Smooth muscle cell (in vitro differentiated cells): ENCODE measurements around the gene GUCY2D. TPM values are rescaled to one million over a fixed set of nuclear protein-coding genes. Genes with fewer than 3 reads are reported as not detected.

Source experiments
- DNase-seq: peaks from one replicate; lab custom pipeline; 2025; ENCODE audit not compliant: unreplicated experiment; lab: John Stamatoyannopoulos, UW
- H2AFZ ChIP-seq: fragments of 200-600 bp; sonication (generic); 2 replicates; pipeline ENCODE4 v1.6.0; 2016; ENCODE audit warnings: antibody characterized with exemption, low read depth, mild to moderate bottlenecking
- H3F3A ChIP-seq: fragments of 200-600 bp; sonication (generic); 2 replicates; pipeline ENCODE4 v1.6.0; 2017; ENCODE audit warnings: antibody characterized with exemption, low read depth
- H3K27ac ChIP-seq: fragments of 200-600 bp; sonication (generic); 2 replicates; pipeline ENCODE4 v1.5.1; 2016; ENCODE audit warnings: low read depth, mild to moderate bottlenecking
- H3K27me3 ChIP-seq: fragments of 200-600 bp; sonication (generic); 2 replicates; pipeline ENCODE4 v1.6.1; 2016; ENCODE audit warnings: low read depth, mild to moderate bottlenecking
- H3K36me3 ChIP-seq: fragments of 200-600 bp; sonication (generic); 2 replicates; pipeline ENCODE4 v1.5.1; 2016; ENCODE audit warnings: low read depth
- H3K4me1 ChIP-seq: fragments of 200-600 bp; sonication (generic); 2 replicates; pipeline ENCODE4 v1.5.1; 2016; ENCODE audit warnings: low read depth
- H3K4me2 ChIP-seq: fragments of 200-600 bp; sonication (generic); 2 replicates; pipeline ENCODE4 v1.6.0; 2016; ENCODE audit warnings: mild to moderate bottlenecking
- H3K4me3 ChIP-seq: fragments of 200-600 bp; sonication (generic); 2 replicates; pipeline ENCODE4 v1.5.1; 2016; ENCODE audit warnings: mild to moderate bottlenecking
- H3K79me2 ChIP-seq: fragments of 200-600 bp; sonication (generic); 2 replicates; pipeline ENCODE4 v1.6.0; 2016; ENCODE audit warnings: low read depth, mild to moderate bottlenecking
- H3K9ac ChIP-seq: fragments of 200-600 bp; sonication (generic); 2 replicates; pipeline ENCODE4 v1.6.0; 2016; ENCODE audit warnings: low read depth
- H3K9me3 ChIP-seq: fragments of 200-600 bp; sonication (generic); replicated peaks from 2 replicates; pipeline ENCODE4 v1.5.1; 2016; ENCODE audit warnings: low read depth
- H4K20me1 ChIP-seq: fragments of 200-600 bp; sonication (generic); 2 replicates; pipeline ENCODE4 v1.6.0; 2016; ENCODE audit warnings: low read depth
- WGBS: methylation state at CpG from one replicate; pipeline ENCODE4 v1.1.7; 2016; ENCODE audit warnings: low lambda C conversion rate; 5-methylcytosine and 5-hydroxymethylcytosine counted together
- polyA plus RNA-seq: library from polyadenylated mRNA; unstranded; fragments of >200 nt; fragmentation: Nextera tagmentation; extraction: Ambion mirVana; gene quantifications from 2 replicates; pipeline ENCODE4 v1.2.1, GENCODE V29; 2016
- total RNA-seq: library from RNA; depleted of rRNA; stranded (reverse); fragments of >200 nt; gene quantifications from 2 replicates; pipeline ENCODE4 v1.2.3, GENCODE V29; 2014
- TF ChIP-seq, protein P1 (sequence below): fragments of 200-600 bp; sonication (generic); IDR thresholded peaks from 2 replicates; pipeline ENCODE4 v1.5.1; 2017; ENCODE audit warnings: borderline replicate concordance, mild to moderate bottlenecking, antibody characterized with exemption; ENCODE audit not compliant: insufficient read depth, poor library complexity, severe bottlenecking

The GUCY2D gene
- total and polyA plus RNA-seq, 2 experiments from 2014 or later = 0.57 TPM; not detected in 1

DNA sequence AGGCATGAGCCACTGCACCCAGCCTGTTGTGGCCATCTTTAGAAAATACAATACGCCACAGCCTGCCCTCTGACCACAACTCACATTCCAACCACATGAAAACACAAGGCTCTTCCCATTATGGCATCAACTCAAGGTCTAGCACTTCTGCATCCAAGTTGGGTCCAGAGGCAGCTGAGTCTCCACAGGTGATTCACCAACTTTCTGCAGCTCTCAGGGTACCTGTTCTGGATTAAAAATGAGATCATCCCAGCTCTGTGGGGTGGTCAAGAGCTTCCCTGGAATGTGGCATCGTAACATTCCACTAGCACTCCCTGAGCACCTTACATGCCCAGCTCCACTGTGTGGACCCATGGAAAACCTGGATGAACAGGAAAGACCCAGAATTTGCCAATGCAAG, 9.9 kb upstream of the GUCY2D start:
- Histone ChIP-seq H3F3A (no peaks in the 10 kb centered on the region), H3K79me2 (no peaks in the 10 kb centered on the region), H3K4me3 (no peak overlapping the region), H3K9ac (no peak overlapping the region), H3K36me3 (no peaks in the 10 kb centered on the region), H3K27ac (peak overlapping the region; percentile 34), H4K20me1 (no peaks in the 10 kb centered on the region), H3K4me2 (no peak overlapping the region), H3K4me1 (no peaks in the 10 kb centered on the region), H2AFZ (no peak overlapping the region), H3K9me3 (no peaks in the 10 kb centered on the region), H3K27me3 (no peaks in the 10 kb centered on the region)
- DNase-seq = no peak
- 58% methylated on average over 2 of the region's 2 CpGs for WGBS
- TF ChIP-seq, protein P1, sequence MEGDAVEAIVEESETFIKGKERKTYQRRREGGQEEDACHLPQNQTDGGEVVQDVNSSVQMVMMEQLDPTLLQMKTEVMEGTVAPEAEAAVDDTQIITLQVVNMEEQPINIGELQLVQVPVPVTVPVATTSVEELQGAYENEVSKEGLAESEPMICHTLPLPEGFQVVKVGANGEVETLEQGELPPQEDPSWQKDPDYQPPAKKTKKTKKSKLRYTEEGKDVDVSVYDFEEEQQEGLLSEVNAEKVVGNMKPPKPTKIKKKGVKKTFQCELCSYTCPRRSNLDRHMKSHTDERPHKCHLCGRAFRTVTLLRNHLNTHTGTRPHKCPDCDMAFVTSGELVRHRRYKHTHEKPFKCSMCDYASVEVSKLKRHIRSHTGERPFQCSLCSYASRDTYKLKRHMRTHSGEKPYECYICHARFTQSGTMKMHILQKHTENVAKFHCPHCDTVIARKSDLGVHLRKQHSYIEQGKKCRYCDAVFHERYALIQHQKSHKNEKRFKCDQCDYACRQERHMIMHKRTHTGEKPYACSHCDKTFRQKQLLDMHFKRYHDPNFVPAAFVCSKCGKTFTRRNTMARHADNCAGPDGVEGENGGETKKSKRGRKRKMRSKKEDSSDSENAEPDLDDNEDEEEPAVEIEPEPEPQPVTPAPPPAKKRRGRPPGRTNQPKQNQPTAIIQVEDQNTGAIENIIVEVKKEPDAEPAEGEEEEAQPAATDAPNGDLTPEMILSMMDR = no peak

DNA sequence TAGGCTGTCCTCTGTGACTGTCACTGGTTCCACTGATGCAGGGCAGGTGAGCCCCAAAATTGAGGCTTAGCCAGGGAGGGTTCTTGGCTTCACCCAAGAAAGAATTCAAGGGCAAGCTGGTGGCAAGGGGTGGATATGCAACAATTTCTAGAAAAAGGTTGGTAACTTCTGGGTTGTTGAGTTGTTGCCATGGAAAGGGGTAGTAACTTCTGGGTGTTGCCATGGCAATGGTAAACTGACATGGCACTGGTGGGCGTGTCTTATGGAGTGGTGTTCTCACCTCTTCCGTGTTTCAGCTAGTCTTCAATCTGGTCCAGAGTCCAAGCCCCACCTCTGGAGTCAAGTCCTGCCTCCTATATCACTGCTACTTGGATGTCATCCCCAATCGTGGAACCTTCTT, 9.5 kb upstream of the GUCY2D start:
- no peaks in the 10 kb centered on the region for H3K36me3 ChIP-seq
- no peak overlapping the region for H3K9ac ChIP-seq
- no peaks in the 10 kb centered on the region for H3K4me1 ChIP-seq

DNA sequence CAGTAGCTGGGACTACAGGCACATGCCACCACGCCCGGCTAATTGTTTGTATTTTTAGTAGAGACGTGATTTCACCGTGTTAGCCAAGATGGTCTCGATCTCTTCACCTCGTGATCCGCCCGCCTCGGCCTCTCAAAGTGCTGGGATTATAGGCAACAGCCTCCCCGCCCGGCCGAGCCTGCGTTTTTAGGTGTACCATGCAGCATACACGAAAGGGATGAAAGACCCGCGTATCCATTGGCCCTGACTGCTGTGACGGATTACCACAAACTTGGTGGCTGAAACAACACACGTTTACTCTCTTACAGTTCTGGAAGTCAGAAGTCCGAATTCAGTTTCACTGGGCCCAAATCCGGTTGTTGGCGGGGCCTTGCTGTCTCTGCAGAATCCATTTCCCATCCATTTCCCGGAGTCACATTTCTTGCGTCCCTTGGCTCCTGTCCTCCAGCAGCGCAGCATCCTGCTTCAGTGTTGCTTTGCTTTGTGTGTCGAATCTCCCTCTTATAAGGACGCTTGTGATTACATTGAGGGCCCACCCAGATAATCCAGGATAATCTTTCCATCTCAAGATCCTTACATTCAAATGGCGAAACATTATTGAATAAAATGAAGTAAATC, 8.3 kb upstream of the GUCY2D start:
- H3F3A ChIP-seq = no peaks in the 10 kb centered on the region
- H4K20me1 ChIP-seq = no peaks in the 10 kb centered on the region
- TF ChIP-seq, protein P1 = no peak

More for the DNA sequence above, 9.5 kb upstream of the GUCY2D start:
- 74% methylated on average over 3 of the region's 3 CpGs for WGBS
- DNase-seq = no peak
- no peaks in the 10 kb centered on the region for H3K27me3 ChIP-seq
- H3K27ac ChIP-seq = peak overlapping the region; percentile 34
- H3K9me3 ChIP-seq = no peaks in the 10 kb centered on the region
- H3K4me3 ChIP-seq = no peak overlapping the region
- no peaks in the 10 kb centered on the region for H3K79me2 ChIP-seq
- H3K4me2 ChIP-seq = no peak overlapping the region
- no peaks in the 10 kb centered on the region for H4K20me1 ChIP-seq
- no peaks in the 10 kb centered on the region for H3F3A ChIP-seq
- H2AFZ ChIP-seq = no peak overlapping the region
- TF ChIP-seq, protein P1 = no peak

DNA sequence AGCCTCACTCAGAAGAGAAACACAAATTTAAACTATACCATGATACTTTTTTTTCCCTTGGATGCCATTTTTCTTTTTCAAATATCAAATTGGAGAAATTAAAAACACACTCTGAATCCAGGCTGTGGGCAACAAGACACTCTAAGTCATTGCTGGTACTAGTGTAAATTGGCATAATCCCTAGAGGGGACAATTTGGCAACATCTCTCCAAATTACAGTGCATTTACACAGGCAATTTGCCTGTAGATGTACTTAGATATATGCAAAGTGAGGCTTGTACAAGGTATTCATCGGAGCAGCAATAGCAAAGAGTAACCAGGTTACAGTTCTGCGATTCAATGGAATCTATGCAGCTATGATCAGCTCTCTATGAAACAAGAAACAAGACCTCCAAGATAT, 6.7 kb upstream of the GUCY2D start:
- Histone ChIP-seq H3K4me3 (no peak overlapping the region), H3K4me2 (no peak overlapping the region), H4K20me1 (no peaks in the 10 kb centered on the region), H3K79me2 (no peaks in the 10 kb centered on the region), H3K36me3 (no peaks in the 10 kb centered on the region), H3K27me3 (peaks cover 22% of the 10 kb centered on the region), H3K9me3 (no peaks in the 10 kb centered on the region), H3K4me1 (no peaks in the 10 kb centered on the region), H3K9ac (no peak overlapping the region), H3F3A (no peaks in the 10 kb centered on the region), H3K27ac (no peak overlapping the region), H2AFZ (no peak overlapping the region)
- 98% methylated on average over 2 of the region's 2 CpGs for WGBS
- TF ChIP-seq, protein P1 = no peak
- no peak for DNase-seq

More for the DNA sequence above, 8.3 kb upstream of the GUCY2D start:
- H3K27ac ChIP-seq = no peak overlapping the region
- H3K79me2 ChIP-seq = no peaks in the 10 kb centered on the region
- H3K9me3 ChIP-seq = no peaks in the 10 kb centered on the region
- no peaks in the 10 kb centered on the region for H3K4me1 ChIP-seq
- no peak overlapping the region for H2AFZ ChIP-seq
- H3K9ac ChIP-seq = no peak overlapping the region
- H3K4me2 ChIP-seq = no peak overlapping the region
- 90% methylated on average over 27 of the region's 27 CpGs for WGBS
- DNase-seq = no peak
- H3K4me3 ChIP-seq = no peak overlapping the region
- H3K36me3 ChIP-seq = no peaks in the 10 kb centered on the region
- peaks cover 7% of the 10 kb centered on the region for H3K27me3 ChIP-seq
